ENCODE measurements around the gene OR3A2.
"Not testable (repeated sequence)": the region's sequence is repeated elsewhere in the genome, so short reads cannot be mapped to it uniquely, and the experiment has no call there.

Gene OR3A2

DNA sequence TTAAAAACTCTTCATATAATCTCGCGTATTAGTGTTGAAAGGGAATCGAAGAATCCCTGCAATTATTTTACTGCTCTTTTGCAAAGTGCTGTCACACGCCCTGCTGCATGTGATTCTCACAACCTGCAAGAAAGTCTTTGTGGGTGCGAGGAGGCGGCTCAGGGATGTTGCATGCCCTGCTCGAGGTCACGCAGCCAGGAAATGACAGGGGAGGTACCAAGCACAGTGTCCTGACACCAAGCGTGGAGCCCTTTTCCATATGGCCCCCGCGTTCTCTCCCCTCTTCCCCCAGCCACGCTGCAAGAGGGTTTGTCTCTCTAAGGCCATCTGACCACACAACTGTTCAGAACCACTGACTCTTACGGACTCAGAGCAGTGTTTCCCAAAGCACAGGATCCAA lies 125.5 kb downstream of the OR3A2 start:
- H3K27ac Mint-ChIP-seq, result no peak overlapping the region
- no peaks in the 10 kb centered on the region for H3K4me1 Mint-ChIP-seq
- TF ChIP-seq, protein P1, sequence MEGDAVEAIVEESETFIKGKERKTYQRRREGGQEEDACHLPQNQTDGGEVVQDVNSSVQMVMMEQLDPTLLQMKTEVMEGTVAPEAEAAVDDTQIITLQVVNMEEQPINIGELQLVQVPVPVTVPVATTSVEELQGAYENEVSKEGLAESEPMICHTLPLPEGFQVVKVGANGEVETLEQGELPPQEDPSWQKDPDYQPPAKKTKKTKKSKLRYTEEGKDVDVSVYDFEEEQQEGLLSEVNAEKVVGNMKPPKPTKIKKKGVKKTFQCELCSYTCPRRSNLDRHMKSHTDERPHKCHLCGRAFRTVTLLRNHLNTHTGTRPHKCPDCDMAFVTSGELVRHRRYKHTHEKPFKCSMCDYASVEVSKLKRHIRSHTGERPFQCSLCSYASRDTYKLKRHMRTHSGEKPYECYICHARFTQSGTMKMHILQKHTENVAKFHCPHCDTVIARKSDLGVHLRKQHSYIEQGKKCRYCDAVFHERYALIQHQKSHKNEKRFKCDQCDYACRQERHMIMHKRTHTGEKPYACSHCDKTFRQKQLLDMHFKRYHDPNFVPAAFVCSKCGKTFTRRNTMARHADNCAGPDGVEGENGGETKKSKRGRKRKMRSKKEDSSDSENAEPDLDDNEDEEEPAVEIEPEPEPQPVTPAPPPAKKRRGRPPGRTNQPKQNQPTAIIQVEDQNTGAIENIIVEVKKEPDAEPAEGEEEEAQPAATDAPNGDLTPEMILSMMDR (IDR thresholded peaks at IDR 0.05), result no peak
- no peak overlapping the region for H3K4me3 Mint-ChIP-seq
- peaks cover 75% of the 10 kb centered on the region for H3K9me3 Mint-ChIP-seq
- no peak for DNase-seq
- H3K27me3 Mint-ChIP-seq (ENCODE audit: low read depth, poor library complexity), result no peaks in the 10 kb centered on the region
- H3K36me3 Mint-ChIP-seq (ENCODE audit: low read depth), result no peaks in the 10 kb centered on the region

DNA sequence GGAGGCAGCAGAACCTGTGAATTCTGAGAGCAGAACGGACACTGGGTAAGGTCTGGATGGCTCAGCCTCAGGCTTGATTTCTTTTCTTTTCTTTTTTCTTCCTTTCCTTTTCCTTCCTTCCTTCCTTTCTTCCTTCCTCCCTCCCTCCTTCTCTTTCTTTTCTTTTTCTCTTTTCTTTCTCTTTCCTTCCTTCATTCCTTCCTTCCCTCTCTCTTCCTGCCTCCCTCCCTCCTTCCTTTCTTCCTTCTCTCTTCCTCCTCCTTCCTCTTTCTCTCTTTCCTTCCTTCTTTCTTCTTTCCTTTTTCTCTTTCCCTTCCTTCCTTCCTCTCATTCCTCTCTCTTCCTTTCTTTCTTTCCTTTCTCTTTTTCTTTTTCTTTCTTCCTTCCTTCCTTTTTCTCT lies 125.9 kb downstream of the OR3A2 start:
- no peaks in the 10 kb centered on the region for H3K27me3 Mint-ChIP-seq (ENCODE audit: low read depth, poor library complexity)
- no peaks in the 10 kb centered on the region for H3K36me3 Mint-ChIP-seq (ENCODE audit: low read depth)
- H3K4me3 Mint-ChIP-seq, result no peak overlapping the region
- no peak for DNase-seq
- no peak overlapping the region for H3K27ac Mint-ChIP-seq
- H3K4me1 Mint-ChIP-seq, result no peaks in the 10 kb centered on the region
- TF ChIP-seq, protein P1 (IDR thresholded peaks at IDR 0.05), result no peak
- peaks cover 73% of the 10 kb centered on the region for H3K9me3 Mint-ChIP-seq

DNA sequence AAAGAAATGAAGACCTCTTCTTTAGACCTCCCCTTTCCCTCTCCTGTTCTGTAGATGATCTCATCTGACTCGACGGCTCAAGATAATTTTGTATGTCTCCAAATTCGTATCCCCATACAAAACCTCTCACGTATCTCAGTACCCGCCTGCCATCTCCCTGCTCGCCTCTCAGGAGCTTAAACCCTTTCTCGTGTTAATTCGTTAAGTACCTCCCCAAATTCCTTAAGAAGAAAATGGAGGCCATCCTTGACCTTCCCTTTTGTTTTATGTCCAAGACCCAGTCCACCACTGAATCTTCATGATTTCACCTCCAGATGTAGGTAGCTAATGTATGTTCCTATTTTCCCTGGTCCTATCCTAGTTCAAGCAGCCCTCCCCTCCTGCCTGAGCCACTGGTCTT lies 129.5 kb downstream of the OR3A2 start:
- TF ChIP-seq, protein P1 (IDR thresholded peaks at IDR 0.05), result no peak
- DNase-seq, result no peak
- no peak overlapping the region for H3K4me3 Mint-ChIP-seq
- peaks cover 74% of the 10 kb centered on the region for H3K9me3 Mint-ChIP-seq
- no peaks in the 10 kb centered on the region for H3K36me3 Mint-ChIP-seq (ENCODE audit: low read depth)
- H3K4me1 Mint-ChIP-seq, result no peaks in the 10 kb centered on the region
- no peak overlapping the region for H3K27ac Mint-ChIP-seq
- H3K27me3 Mint-ChIP-seq (ENCODE audit: low read depth, poor library complexity), result peaks cover 7% of the 10 kb centered on the region

DNA sequence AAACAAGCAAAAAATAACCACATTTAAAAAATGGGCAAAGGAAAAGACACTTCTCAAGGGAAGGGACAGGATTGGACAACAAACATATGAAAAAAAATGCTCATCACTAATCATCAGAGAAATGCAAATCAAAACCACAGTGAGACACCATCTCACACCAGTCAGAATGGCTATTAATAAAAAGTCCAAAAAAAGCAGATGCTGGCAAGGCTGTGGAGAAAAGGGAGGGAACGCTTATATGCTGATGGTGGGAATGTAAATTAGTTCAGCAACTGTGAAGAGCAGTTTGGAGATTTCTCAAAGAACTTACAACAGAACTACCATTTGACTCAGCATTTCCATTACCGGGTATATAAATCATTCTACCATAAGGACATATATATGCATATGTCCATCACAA lies 137.1 kb downstream of the OR3A2 start:
- H3K27me3 Mint-ChIP-seq (ENCODE audit: low read depth, poor library complexity); H3K27ac Mint-ChIP-seq; H3K36me3 Mint-ChIP-seq (ENCODE audit: low read depth); DNase-seq; H3K4me3 Mint-ChIP-seq; H3K4me1 Mint-ChIP-seq: not testable (repeated sequence)
- H3K9me3 Mint-ChIP-seq, result peaks cover 14% of the 10 kb centered on the region

DNA sequence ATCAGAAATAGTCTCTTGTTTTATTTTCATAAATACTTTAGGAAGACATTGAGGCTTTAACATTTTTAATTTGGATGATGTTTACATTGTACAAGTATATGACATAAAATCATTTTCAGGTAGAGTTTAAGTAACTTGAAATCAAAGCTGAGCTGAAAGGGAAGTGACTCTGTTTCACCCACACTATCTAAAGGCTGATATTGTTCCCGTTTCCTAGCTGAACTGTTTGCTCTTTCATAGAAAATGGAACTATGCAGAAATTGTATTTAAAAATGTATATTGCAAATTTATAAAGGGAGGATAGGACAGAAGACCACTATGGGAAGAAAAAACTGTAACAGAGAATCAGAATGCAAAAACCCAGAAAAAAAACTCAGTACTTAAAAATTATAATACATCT lies 141.3 kb downstream of the OR3A2 start:
- H3K4me1 Mint-ChIP-seq; H3K27me3 Mint-ChIP-seq (ENCODE audit: low read depth, poor library complexity); H3K27ac Mint-ChIP-seq; H3K9me3 Mint-ChIP-seq; H3K4me3 Mint-ChIP-seq; DNase-seq; H3K36me3 Mint-ChIP-seq (ENCODE audit: low read depth): not testable (repeated sequence)

DNA sequence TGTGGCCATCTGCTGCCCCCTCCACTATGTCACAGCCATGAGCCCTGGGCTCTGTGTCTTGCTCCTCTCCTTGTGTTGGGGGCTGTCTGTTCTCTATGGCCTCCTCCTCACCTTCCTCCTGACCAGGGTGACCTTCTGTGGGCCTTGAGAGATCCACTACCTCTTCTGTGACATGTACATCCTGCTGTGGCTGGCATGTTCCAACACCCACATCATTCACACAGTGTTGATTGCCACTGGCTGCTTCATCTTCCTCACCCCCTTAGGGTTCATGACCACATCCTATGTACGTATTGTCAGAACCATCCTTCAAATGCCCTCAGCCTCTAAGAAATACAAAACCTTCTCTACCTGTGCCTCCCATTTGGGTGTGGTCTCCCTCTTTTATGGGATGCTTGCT lies 145.1 kb downstream of the OR3A2 start:
- H3K36me3 Mint-ChIP-seq (ENCODE audit: low read depth); H3K4me3 Mint-ChIP-seq; DNase-seq; H3K27ac Mint-ChIP-seq; H3K9me3 Mint-ChIP-seq; H3K4me1 Mint-ChIP-seq; H3K27me3 Mint-ChIP-seq (ENCODE audit: low read depth, poor library complexity): not testable (repeated sequence)

DNA sequence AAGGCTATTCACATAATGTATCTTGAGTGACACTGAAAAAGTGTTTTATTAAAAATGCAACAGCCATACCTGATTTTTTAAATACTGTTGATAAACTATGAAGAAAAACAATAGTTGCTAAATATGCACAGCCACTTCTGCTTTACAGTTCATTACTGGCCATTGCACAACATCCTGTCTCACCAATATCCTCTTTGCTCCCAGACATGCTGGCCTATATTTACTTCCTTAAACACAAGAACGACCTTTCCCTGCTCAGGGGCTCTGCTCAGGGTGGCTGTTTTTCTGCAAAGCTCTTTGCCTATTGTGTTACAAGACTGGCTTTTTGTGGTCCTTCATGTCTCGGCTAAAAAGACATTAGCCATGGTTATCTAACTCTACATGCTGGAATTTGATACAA lies 147.4 kb downstream of the OR3A2 start:
- not testable (repeated sequence) for H3K36me3 Mint-ChIP-seq (ENCODE audit: low read depth); H3K27me3 Mint-ChIP-seq (ENCODE audit: low read depth, poor library complexity); H3K4me1 Mint-ChIP-seq; H3K27ac Mint-ChIP-seq; H3K9me3 Mint-ChIP-seq; DNase-seq; H3K4me3 Mint-ChIP-seq

DNA sequence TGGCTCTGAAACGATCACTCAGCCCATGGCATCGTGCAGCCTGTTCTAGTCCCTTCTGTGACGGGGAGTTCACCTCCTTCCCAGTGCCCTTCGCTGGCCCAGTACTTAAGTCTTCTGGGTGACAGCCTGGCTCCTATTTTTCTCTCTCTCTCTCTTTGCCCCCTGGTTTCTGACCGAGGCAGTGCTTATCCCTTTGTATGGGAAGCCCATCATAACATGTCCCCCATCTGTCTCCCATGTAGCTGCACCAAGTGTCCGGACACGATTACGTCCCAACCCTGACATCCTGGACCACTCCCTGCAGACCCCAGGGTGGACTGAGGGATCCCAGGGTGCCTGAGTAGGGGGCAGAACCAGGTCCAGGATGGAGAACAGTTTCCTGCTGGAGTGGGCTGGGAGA lies 153.8 kb downstream of the OR3A2 start:
- not testable (repeated sequence) for H3K27ac Mint-ChIP-seq; H3K27me3 Mint-ChIP-seq (ENCODE audit: low read depth, poor library complexity); DNase-seq; H3K36me3 Mint-ChIP-seq (ENCODE audit: low read depth); H3K4me1 Mint-ChIP-seq; H3K9me3 Mint-ChIP-seq; H3K4me3 Mint-ChIP-seq
